GM12878 (cell line): Measurements from ENCODE around the gene CLCN2.

Source experiments
- ATF7 ChIP-seq: fragments of 450-650 bp; IDR thresholded peaks from 2 replicates; pipeline ENCODE4 v1.6.1; 2016; ENCODE audit warnings: low read depth, mild to moderate bottlenecking
- CTCF ChIP-seq, 3 experiments: IDR thresholded peaks in 2 of 3; conservative IDR thresholded peaks in 1 of 3; 2 replicates each; pipeline ENCODE4 v1.5.1; 2011; ENCODE audit warnings: low read depth in 3 of 3, low read length in 3 of 3, mild to moderate bottlenecking in 3 of 3, control low read depth in 2 of 3, moderate library complexity in 2 of 3, inconsistent platforms in 1 of 3, mixed read lengths in 1 of 3; ENCODE audit not compliant: control insufficient read depth in 2 of 3, insufficient read depth in 1 of 3; ENCODE audit errors: extremely low read depth in 1 of 3
- ESRRA ChIP-seq: IDR thresholded peaks from 2 replicates; pipeline ENCODE4 v1.6.1; 2012; ENCODE audit warnings: mild to moderate bottlenecking, low read length, improper control_type of control experiment
- EZH2 ChIP-seq: IDR thresholded peaks from 2 replicates; pipeline ENCODE4 v1.6.1; 2012; ENCODE audit warnings: low read depth, mild to moderate bottlenecking, control low read depth, inconsistent platforms, low read length, borderline replicate concordance; ENCODE audit not compliant: control insufficient read depth
- POLR2A ChIP-seq: IDR thresholded peaks from 2 replicates; pipeline ENCODE4 v1.6.1; 2011; ENCODE audit warnings: low read depth, mild to moderate bottlenecking, low read length
- SIN3A ChIP-seq: IDR thresholded peaks from 2 replicates; pipeline ENCODE4 v1.6.1; 2012; ENCODE audit warnings: low read depth, low read length, improper control_type of control experiment
- SREBF2 ChIP-seq: IDR thresholded peaks from 2 replicates; pipeline ENCODE4 v1.6.1; 2012; ENCODE audit warnings: mild to moderate bottlenecking, low read length
- TBL1XR1 ChIP-seq: IDR thresholded peaks from 2 replicates; pipeline ENCODE4 v1.6.1; 2012; ENCODE audit warnings: low read depth, low read length, improper control_type of control experiment
- ZBTB33 ChIP-seq: fragments of 450-650 bp; IDR thresholded peaks from 2 replicates; pipeline ENCODE4 v1.6.1; 2017; ENCODE audit warnings: mild to moderate bottlenecking
- ZBTB4 ChIP-seq: fragments of 450-650 bp; formaldehyde crosslinking; IDR thresholded peaks from 2 replicates; pipeline ENCODE4 v1.4.0; 2022; ENCODE audit warnings: mild to moderate bottlenecking, moderate library complexity

- TF ChIP-seq SIN3A, result no peak
- no peak for TF ChIP-seq ZBTB33
- TF ChIP-seq CTCF (IDR thresholded peaks at IDR 0.05 in 2 of 3, conservative IDR thresholded peaks at IDR 0.05 in 1 of 3; ENCODE audit: control insufficient read depth in 2 of 3, extremely low read depth in 1 of 3, insufficient read depth in 1 of 3, low read depth in 3 of 3, low read length in 3 of 3), result no peak
- TF ChIP-seq SREBF2, result no peak
- TF ChIP-seq ZBTB4, result no peak
- TF ChIP-seq ATF7, result no peak
- TF ChIP-seq EZH2, result no peak
- TF ChIP-seq POLR2A, result no peak
- TF ChIP-seq TBL1XR1, result no peak
- TF ChIP-seq ESRRA, result no peak
Measured at GRCh38 chr3:184333190-184333589, 28.2 kb downstream of the CLCN2 start.
